Ovary (tissue), 9 donors: Measurements from ENCODE around the gene FGD3. TPM values are rescaled to one million over a fixed set of nuclear protein-coding genes. Genes with fewer than 3 reads are reported as not detected.
"Not testable (repeated sequence)": the region's sequence is repeated elsewhere in the genome, so short reads cannot be mapped to it uniquely, and the experiment has no call there.

Experiments
- DNase-seq, 5 donors: peaks; one replicate each; pipeline ENCODE4 v3.0.0-alpha.2; 2019 to 2020
- H3K27ac ChIP-seq, 2 donors: fragments of 200-600 bp; one replicate each; pipeline versions ENCODE4 v1.5.1 to v1.8.0; 2019 to 2022
- H3K27me3 ChIP-seq: fragments of 200-600 bp; one replicate; pipeline ENCODE4 v1.8.0; 2022
- H3K36me3 ChIP-seq: fragments of 200-600 bp; sonication (generic); one replicate; pipeline ENCODE4 v1.5.1; 2019
- H3K4me1 ChIP-seq: one replicate; pipeline ENCODE4 v1.8.1; 2013; ENCODE audit warnings: mild to moderate bottlenecking, moderate library complexity; ENCODE audit not compliant: insufficient read depth
- H3K4me3 ChIP-seq: fragments of 200-600 bp; sonication (generic); one replicate; pipeline ENCODE4 v1.5.1; 2017
- H3K9me3 ChIP-seq, 2 donors: fragments of 200-600 bp in 1 of 2; sonication (generic) in 1 of 2; one replicate each; pipeline versions ENCODE4 v1.5.1 to v1.8.1; 2013 to 2019; ENCODE audit warnings: mild to moderate bottlenecking in 1 of 2, moderate library complexity in 1 of 2
- CTCF ChIP-seq, 3 donors: fragments of 450-650 bp in 2 of 3; fragments of 200-600 bp in 1 of 3; IDR thresholded peaks; one replicate each; pipeline versions ENCODE4 v1.5.1 to v1.8.0; 2016 to 2022; ENCODE audit warnings: antibody characterized with exemption in 3 of 3, mild to moderate bottlenecking in 1 of 3
- EP300 ChIP-seq: sonication (generic); formaldehyde crosslinking; IDR thresholded peaks from one replicate; pipeline ENCODE4 v1.6.1; 2017; ENCODE audit warnings: antibody characterized with exemption
- POLR2A ChIP-seq: fragments of 450-650 bp; IDR thresholded peaks from one replicate; pipeline ENCODE4 v1.6.1; 2017; ENCODE audit warnings: antibody characterized with exemption, mild to moderate bottlenecking, moderate library complexity
- WGBS, 3 donors: extraction: QIAGEN DNeasy Blood & Tissue Kit in 1 of 3; methylation state at CpG; one replicate each; pipeline versions ENCODE4 v1.1.5 to v1.1.7; 2013 to 2017; 5-methylcytosine and 5-hydroxymethylcytosine counted together
- intact Hi-C, 4 donors: fragments of 100-400 bp; cut with DNase I; formaldehyde crosslinking; loops; one replicate each; pipeline versions ENCODE4 v1.11.0 to v1.15.1; 2022 to 2023
- polyA plus RNA-seq, 2 donors: library from polyadenylated mRNA; stranded (reverse); fragments of 200-250 nt in 1 of 2; fragments of 350-450 nt in 1 of 2; fragmentation: Illumina TruSeq in 1 of 2; extraction: RNeasy Lipid Tissue Mini Kit (QIAGEN cat#74804) in 1 of 2; gene quantifications; one replicate each; pipeline ENCODE4 v1.2.3, GENCODE V29; 2013 to 2014
- total RNA-seq, 7 donors: library from RNA; depleted of rRNA in 2 of 7; stranded (reverse); fragments of >200 nt in 2 of 7; fragmentation: NEBNext Ultra II Directional in 3 of 7; extraction: Animal tissue kit (Norgen Biotek cat#: 25700) in 3 of 7; gene quantifications; one replicate each; pipeline versions ENCODE4 v1.1.0 to v1.2.4, GENCODE V29; 2016 to 2023
- donor health status: DM: no; HTN: no; CAD: no; lungs with moderate emphysema.
- donor health status: DM: no; HTN: no; CAD: no.
- donor health status: Bipolar disorder and iron deficiency.
- donor health status: DM: yes; HTN: yes; CAD: no.
- donor health status: DM: no; HTN: no; CAD: no.
- donor health status: DM: yes; HTN: yes; CAD: no.

Gene FGD3
- total and polyA plus RNA-seq, 9 donors, result 1.1 to 6.7 (median 2.0) TPM

- H3K4me3 ChIP-seq, result no peak overlapping the region
- DNase-seq, result no peak
Measured at GRCh38 chr9:93010704-93011103, 63.4 kb downstream of the FGD3 start.

GRCh38 chr9:93011114-93011513 is 63.8 kb downstream of the FGD3 start:
- 93 to 97% (median 93%) methylated on average over 8 of the region's 8 CpGs for WGBS, 3 donors
- DNase-seq, result no peak

More at GRCh38 chr9:93010704-93011103, 63.4 kb downstream of the FGD3 start:
- Histone ChIP-seq H3K4me1 (no peaks in the 10 kb centered on the region), H3K27ac (no peak overlapping the region), H3K27me3 (no peaks in the 10 kb centered on the region), H3K36me3 (no peaks in the 10 kb centered on the region), H3K9me3 (no peaks in the 10 kb centered on the region)
- TF ChIP-seq CTCF (IDR thresholded peaks at IDR 0.05), result no peak
- TF ChIP-seq EP300, result no peak
- no peak for TF ChIP-seq POLR2A
- intact Hi-C loops, result no loop called here
- 27 to 52% (median 31%) methylated on average over 4 of the region's 4 CpGs for WGBS, 3 donors

GRCh38 chr9:93012963-93013855 is 65.9 kb downstream of the FGD3 start:
- WGBS, 3 donors, result 93 to 98% (median 94%) methylated on average over 14 of the region's 14 CpGs
- Histone ChIP-seq H3K4me3 (no peak overlapping the region), H3K9me3 (no peaks in the 10 kb centered on the region), H3K4me1 (no peaks in the 10 kb centered on the region), H3K27ac (no peak overlapping the region), H3K27me3 (no peaks in the 10 kb centered on the region), H3K36me3 (no peaks in the 10 kb centered on the region)
- TF ChIP-seq EP300 (no peak), CTCF (IDR thresholded peaks at IDR 0.05) (no peak), POLR2A (no peak)
- intact Hi-C loops, result no loop called here
- no peak for DNase-seq

More at GRCh38 chr9:93011114-93011513, 63.8 kb downstream of the FGD3 start:
- Histone ChIP-seq H3K4me1 (no peaks in the 10 kb centered on the region), H3K27ac (no peak overlapping the region), H3K9me3 (no peaks in the 10 kb centered on the region), H3K4me3 (no peak overlapping the region), H3K27me3 (no peaks in the 10 kb centered on the region), H3K36me3 (no peaks in the 10 kb centered on the region)
- no peak for TF ChIP-seq EP300
- TF ChIP-seq POLR2A, result no peak
- TF ChIP-seq CTCF (IDR thresholded peaks at IDR 0.05), result no peak
- intact Hi-C loops, result no loop called here

GRCh38 chr9:93013856-93014582 is 66.7 kb downstream of the FGD3 start:
- no peak overlapping the region for H3K4me3 ChIP-seq
- H3K4me1 ChIP-seq, result no peaks in the 10 kb centered on the region
- no peaks in the 10 kb centered on the region for H3K9me3 ChIP-seq
- no peaks in the 10 kb centered on the region for H3K36me3 ChIP-seq
- TF ChIP-seq CTCF (IDR thresholded peaks at IDR 0.05) (no peak), EP300 (no peak)
- H3K27me3 ChIP-seq, result no peaks in the 10 kb centered on the region
- 64 to 71% (median 69%) methylated on average over 13 of the region's 13 CpGs for WGBS, 3 donors
- DNase-seq, result no peak
- no peak overlapping the region for H3K27ac ChIP-seq
- intact Hi-C loops, result no loop called here

GRCh38 chr9:93015190-93015589 is 67.9 kb downstream of the FGD3 start:
- intact Hi-C loops, result not testable (repeated sequence)
- DNase-seq, result peak in 1 of 5 donors; percentile 3
- 77 to 83% (median 82%) methylated on average over 10 of the region's 10 CpGs for WGBS, 3 donors

More at GRCh38 chr9:93015190-93015589, 67.9 kb downstream of the FGD3 start:
- not testable (repeated sequence) for H3K36me3 ChIP-seq, H3K4me3 ChIP-seq, H3K27ac ChIP-seq, H3K4me1 ChIP-seq, H3K27me3 ChIP-seq, H3K9me3 ChIP-seq
